ENCODE results near the gene COG2. TPM values are rescaled to one million over a fixed set of nuclear protein-coding genes. Genes with fewer than 3 reads are reported as not detected.
"Not testable (repeated sequence)": the region's sequence is repeated elsewhere in the genome, so short reads cannot be mapped to it uniquely, and the experiment has no call there.

COG2 gene, protein sequence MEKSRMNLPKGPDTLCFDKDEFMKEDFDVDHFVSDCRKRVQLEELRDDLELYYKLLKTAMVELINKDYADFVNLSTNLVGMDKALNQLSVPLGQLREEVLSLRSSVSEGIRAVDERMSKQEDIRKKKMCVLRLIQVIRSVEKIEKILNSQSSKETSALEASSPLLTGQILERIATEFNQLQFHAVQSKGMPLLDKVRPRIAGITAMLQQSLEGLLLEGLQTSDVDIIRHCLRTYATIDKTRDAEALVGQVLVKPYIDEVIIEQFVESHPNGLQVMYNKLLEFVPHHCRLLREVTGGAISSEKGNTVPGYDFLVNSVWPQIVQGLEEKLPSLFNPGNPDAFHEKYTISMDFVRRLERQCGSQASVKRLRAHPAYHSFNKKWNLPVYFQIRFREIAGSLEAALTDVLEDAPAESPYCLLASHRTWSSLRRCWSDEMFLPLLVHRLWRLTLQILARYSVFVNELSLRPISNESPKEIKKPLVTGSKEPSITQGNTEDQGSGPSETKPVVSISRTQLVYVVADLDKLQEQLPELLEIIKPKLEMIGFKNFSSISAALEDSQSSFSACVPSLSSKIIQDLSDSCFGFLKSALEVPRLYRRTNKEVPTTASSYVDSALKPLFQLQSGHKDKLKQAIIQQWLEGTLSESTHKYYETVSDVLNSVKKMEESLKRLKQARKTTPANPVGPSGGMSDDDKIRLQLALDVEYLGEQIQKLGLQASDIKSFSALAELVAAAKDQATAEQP
- 10 to 100 TPM; 27.1 to 27.3 TPM for total RNA-seq

DNA sequence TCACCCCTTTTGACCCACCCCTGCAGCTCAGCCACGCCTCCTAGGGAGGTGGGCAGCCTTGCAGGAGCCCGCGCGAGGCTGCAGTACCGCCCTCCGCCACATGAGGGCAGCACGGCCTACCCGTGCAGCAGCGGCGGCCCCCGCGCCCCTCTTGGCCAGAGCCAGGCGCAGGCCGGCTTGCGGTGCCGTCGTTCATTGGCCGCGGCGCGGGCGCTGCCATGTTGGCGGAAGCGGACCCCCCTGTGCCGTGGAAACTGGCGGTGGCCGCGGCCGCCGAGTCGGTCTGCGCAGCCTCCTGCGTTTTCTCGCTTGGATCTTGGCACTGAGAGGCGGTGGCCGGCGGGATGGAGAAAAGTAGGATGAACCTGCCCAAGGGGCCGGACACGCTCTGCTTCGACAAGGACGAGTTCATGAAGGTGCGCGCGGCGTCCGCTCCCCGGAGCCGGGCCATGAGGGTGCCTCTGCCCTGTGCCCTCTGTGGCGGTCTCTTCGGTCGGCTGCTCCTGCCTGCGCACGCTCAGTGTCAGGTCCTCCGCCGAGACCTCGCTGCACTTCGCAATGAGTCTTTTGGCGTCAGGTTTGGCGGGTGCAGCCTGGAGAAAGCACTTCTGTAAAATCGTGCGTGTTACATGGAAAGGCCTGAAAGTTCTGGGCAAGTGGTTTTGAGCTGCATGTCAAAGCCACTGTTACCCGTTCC lies at the start of gene COG2:
Gene COG2 (plus strand): TSS at position 219 of the 697 bp plus-strand sequence. CDS start 126 bp downstream, at position 345.
- Mint-ChIP-seq H3K27me3 (peaks cover 9% of the 10 kb centered on the region), H3K36me3 (ENCODE audit: low read depth) (peaks cover 2% of the 10 kb centered on the region), H3K9me3 (no peaks in the 10 kb centered on the region), H3K4me3 (peak within 1 kb of the TSS; percentile 96), H3K27ac (peak within 1 kb of the TSS; percentile 95), H3K4me1 (peaks cover 39% of the 10 kb centered on the region)
- ChIA-PET POLR2A (no interaction called here), CTCF (interaction anchor here (0.6 to 1.7 kb wide), 11 partner anchors 9 to 693 kb away, joined by 3 to 6 read pairs (median 3); no protein-coding TSS in a partner anchor)
- DNase-seq: peak; percentile 92

DNA sequence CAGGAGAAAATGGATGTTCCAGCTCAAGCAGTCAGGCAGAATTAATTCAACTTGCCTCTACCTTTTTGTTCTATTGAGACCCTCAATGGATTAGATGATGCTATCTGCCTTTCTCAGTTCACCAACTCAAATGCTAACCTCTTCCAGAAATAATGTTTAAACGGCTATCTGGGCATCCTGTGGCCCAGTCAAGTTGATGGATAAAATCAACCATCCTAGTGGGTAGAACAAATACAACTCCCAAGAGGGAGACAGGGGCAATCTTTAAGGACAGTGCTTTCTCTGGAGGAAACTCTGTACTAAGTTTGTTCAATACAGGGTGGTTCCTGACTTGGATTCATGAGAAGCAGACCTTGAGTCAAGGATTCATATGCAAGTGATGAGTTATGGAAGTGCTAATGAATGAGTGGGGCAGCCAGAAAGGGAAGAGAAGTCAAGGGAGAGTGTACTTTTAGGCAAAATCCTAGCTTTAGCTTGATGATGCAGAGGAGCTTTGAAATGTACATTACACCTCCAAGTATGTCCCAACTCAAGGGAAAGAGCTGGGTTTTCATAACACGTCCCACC lies 49.4 kb upstream of the COG2 start:
- ChIA-PET CTCF (no interaction called here), POLR2A (no interaction called here)
- Mint-ChIP-seq H3K36me3 (ENCODE audit: low read depth) (no peaks in the 10 kb centered on the region), H3K4me3 (no peak overlapping the region), H3K27me3 (peaks cover 18% of the 10 kb centered on the region), H3K9me3 (peaks cover 2% of the 10 kb centered on the region), H3K27ac (no peak overlapping the region), H3K4me1 (no peaks in the 10 kb centered on the region)
- no peak for DNase-seq

DNA sequence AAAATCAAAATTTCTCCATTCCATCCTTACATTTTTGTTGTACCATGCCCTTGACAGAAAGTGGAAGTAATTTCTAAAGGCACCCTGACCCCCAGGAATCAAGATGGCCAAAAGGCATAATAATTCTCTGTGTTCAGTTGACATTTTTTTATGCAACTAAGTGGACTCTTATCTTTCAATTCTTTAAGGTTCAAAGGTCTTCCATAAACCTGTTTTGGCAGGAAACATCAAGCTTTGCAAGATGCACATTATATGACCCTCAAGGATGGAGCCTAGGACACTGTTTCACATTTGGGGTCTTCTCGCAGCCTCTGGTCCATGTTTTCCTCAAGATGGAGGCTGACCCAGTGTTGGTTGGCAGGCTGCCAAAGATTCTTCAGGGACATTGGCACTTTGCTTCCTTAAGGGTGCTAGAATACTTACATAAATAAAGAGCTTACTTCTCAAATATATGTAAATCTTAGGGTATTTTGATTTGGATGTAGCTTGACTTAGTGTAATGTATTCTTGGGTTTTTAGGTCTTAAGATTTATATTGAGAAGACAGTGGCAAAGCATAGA lies 48.0 kb upstream of the COG2 start:
- DNase-seq: no peak
- Mint-ChIP-seq H3K4me3 (no peak overlapping the region), H3K4me1 (no peaks in the 10 kb centered on the region), H3K27ac (no peak overlapping the region), H3K36me3 (ENCODE audit: low read depth) (no peaks in the 10 kb centered on the region), H3K27me3 (peaks cover 22% of the 10 kb centered on the region), H3K9me3 (peaks cover 2% of the 10 kb centered on the region)
- CTCF ChIA-PET: no interaction called here
- POLR2A ChIA-PET: no interaction called here

DNA sequence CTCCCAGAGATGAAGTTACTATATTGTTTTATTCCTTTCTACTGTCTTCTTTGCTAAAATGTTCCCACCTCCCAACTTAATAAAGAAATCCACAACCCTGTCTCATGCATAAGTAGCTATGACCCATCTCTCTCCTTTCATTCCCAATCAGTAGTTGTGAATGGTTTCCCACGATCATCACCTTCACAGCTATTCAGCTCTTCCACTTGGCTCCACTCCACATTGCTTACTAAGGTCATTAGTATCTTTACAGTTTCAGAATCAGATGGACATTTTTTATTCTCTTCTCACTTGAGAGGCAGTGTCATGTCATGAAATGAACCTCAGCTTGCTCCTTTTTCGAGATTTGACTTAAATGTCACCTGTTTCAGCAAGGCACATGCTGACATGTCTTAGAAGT lies 47.1 kb upstream of the COG2 start:
- Mint-ChIP-seq H3K9me3 (peaks cover 2% of the 10 kb centered on the region), H3K27ac (no peak overlapping the region), H3K27me3 (peaks cover 29% of the 10 kb centered on the region), H3K4me1 (no peaks in the 10 kb centered on the region), H3K4me3 (no peak overlapping the region), H3K36me3 (ENCODE audit: low read depth) (no peaks in the 10 kb centered on the region)
- no peak for DNase-seq
- ChIA-PET POLR2A (no interaction called here), CTCF (no interaction called here)

DNA sequence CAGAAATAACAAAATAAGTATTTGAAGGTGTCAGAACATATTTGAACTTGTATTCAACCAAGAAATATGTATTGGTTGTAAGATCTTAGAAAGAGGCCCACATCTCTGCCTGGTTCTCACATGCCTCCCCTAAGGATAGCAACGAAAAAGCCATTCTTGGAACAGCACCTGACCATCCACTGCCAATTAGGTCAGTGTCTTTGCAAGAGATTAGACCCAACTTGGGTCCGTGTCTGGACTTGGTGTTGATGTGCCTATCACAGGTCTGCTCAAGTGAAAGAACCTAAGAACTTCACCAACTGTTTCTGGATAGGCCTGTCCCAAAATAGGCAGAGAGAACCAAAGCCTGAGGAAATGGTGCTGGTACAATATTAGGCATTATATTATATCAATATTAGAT lies 46.0 kb upstream of the COG2 start:
- Mint-ChIP-seq H3K9me3 (peaks cover 2% of the 10 kb centered on the region), H3K4me3 (no peak overlapping the region), H3K27me3 (peaks cover 29% of the 10 kb centered on the region), H3K27ac (no peak overlapping the region), H3K36me3 (ENCODE audit: low read depth) (no peaks in the 10 kb centered on the region), H3K4me1 (no peaks in the 10 kb centered on the region)
- ChIA-PET CTCF (no interaction called here), POLR2A (no interaction called here)
- no peak for DNase-seq

DNA sequence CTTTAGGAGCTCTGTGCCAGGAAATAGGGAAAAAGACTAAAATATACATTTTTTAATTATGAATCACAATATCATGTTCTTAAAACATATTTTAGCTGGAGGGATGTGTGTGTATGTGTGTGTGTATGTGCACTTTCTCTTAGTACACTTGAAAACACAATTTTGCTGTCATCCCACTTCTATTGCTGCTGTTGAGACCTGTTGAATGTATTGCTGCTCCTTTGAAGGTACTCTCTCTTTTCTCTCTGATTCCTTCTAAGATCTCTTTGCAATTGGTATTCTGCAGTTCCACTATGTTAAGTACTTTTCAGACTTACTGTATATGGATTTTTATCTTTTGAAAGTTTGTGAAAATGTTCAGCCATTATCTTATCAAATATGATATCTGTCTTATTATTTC lies 43.5 kb upstream of the COG2 start:
- Mint-ChIP-seq H3K9me3 (peaks cover 2% of the 10 kb centered on the region), H3K4me3 (no peak overlapping the region), H3K27me3 (peaks cover 24% of the 10 kb centered on the region), H3K4me1 (no peaks in the 10 kb centered on the region), H3K36me3 (ENCODE audit: low read depth) (no peaks in the 10 kb centered on the region), H3K27ac (no peak overlapping the region)
- DNase-seq: no peak
- CTCF ChIA-PET: interaction anchor here (1.0 kb wide), 1 partner anchor 43 kb away, joined by 3 read pairs; no protein-coding TSS in a partner anchor
- POLR2A ChIA-PET: no interaction called here

DNA sequence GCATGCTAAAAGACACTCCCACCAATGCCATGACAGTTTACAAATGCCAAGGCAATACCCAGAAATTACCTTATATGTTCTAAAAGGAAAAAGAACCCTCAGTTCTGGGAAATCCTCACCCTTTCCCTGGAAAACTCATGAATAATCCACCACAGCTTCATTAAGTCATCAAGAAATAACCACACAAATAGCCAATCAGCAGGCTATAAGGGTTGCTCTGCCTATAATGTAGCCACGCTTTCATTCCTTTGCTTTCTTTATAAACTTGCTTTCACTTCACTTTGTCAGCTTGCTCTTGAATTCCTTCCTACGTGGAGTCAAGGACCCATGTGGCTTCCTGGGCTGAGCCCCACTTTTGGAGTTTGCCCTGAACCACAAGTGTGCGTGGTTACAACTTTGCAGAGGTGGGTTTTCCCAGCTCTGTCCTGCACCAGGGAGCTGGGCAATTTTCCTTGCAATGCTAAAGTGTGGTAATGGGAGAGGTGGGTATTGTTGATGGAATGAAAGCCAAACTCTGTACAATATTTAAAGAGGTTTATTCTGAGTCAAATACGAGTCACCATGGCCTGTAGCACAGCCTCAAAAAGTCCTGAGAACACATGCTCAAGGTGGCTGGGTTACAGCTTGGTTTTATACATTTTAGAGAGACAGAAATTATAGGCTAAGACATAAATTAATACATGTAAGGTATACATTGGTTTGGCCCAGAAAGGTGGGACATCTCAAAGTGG lies 42.2 kb upstream of the COG2 start:
- no peak overlapping the region for H3K27ac Mint-ChIP-seq
- DNase-seq: no peak
- H3K4me3 Mint-ChIP-seq: no peak overlapping the region
- ChIA-PET POLR2A (no interaction called here), CTCF (interaction anchor here (1.0 to 2.1 kb wide), 2 partner anchors 11 to 42 kb away, joined by 3 to 6 read pairs; no protein-coding TSS in a partner anchor)
- H3K4me1 Mint-ChIP-seq: no peaks in the 10 kb centered on the region
- peaks cover 2% of the 10 kb centered on the region for H3K9me3 Mint-ChIP-seq
- H3K36me3 Mint-ChIP-seq (ENCODE audit: low read depth): no peaks in the 10 kb centered on the region
- H3K27me3 Mint-ChIP-seq: peaks cover 24% of the 10 kb centered on the region

DNA sequence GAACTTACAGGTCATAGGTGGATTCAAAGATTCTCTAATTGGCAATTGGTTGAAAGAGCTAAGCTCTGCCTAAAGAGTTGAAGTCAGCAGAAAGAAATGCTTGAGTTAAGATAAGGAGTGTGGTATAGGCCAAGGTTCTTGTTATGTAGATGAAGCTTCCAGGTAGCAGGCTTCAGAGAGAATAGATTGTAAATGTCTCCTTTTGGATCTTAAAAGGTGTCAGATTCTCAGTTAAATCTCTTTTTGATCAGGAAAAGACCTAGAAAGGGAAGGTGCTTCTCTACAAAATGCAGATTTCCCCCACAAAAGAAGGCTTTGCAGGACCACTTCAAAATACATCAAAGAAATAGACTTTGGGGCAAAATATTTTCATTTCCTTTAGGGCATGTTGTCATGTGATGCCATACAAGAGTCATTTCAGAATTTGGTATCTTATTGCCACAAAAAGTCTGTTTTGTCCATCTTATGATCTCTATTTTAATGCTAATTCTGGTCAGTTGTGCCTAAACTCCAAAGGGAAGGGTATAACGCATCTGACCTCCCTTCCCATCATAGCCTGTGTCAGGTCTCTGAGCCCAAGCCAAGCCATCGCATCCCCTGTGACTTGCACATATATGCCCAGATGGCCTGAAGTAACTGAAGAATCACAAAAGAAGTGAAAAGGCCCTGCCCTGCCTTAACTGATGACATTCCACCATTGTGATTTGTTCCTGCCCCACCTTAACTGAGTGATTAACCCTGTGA lies 41.5 kb upstream of the COG2 start:
- H3K27me3 Mint-ChIP-seq: peaks cover 22% of the 10 kb centered on the region
- H3K4me3 Mint-ChIP-seq; POLR2A ChIA-PET; H3K9me3 Mint-ChIP-seq; H3K4me1 Mint-ChIP-seq; H3K27ac Mint-ChIP-seq; DNase-seq; H3K36me3 Mint-ChIP-seq (ENCODE audit: low read depth): not testable (repeated sequence)
- CTCF ChIA-PET: interaction anchor here (2.1 kb wide), 1 partner anchor 10 kb away, joined by 6 read pairs; no protein-coding TSS in a partner anchor

DNA sequence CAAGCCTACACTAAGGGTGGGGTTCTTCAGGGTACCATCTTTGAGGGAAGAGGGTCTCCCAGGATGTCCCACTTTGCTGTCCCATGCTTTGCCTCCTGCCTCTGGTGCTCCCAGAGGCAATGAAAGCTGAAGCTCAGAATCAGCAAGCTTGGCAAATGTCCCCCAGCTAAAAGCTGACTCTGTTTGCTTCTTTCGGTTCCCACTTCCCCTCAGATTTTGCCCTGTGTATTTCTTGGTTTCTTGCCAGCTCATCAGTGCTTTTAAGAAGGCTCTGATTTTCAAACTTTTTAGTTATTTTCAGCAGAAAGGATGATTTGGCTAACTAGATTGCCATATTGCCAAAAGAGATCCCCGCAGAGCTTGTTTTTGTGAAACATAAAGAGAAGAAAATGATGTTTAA lies 33.1 kb upstream of the COG2 start:
- no peaks in the 10 kb centered on the region for H3K9me3 Mint-ChIP-seq
- H3K4me3 Mint-ChIP-seq: no peak overlapping the region
- CTCF ChIA-PET: no interaction called here

DNA sequence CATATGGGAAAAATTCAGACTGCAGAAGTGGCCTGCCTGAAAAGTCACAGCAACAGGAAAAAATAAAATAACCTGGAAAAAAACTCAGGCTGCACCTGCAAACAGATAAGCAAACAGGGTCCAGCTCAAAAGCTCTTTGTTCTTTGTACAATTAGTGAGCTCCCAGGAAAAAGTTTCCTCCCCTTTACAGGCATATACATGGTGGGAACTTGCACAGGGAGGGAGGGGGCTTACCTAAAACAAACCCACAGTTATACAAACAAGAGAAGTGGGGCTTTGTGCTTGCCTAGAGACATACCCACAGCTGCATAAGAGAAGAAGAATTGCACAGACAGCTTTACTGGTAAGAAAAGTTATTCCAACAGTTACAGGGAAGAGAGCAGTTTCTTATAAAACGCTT lies 31.7 kb upstream of the COG2 start:
- H3K9me3 Mint-ChIP-seq: no peaks in the 10 kb centered on the region
- no peak overlapping the region for H3K27ac Mint-ChIP-seq
- CTCF ChIA-PET: interaction anchor here (1.2 to 2.1 kb wide), 2 partner anchors 11 kb away, joined by 3 to 6 read pairs; no protein-coding TSS in a partner anchor
- H3K36me3 Mint-ChIP-seq (ENCODE audit: low read depth): no peaks in the 10 kb centered on the region
- DNase-seq: no peak
- POLR2A ChIA-PET: no interaction called here
- no peaks in the 10 kb centered on the region for H3K4me1 Mint-ChIP-seq
- H3K27me3 Mint-ChIP-seq: peaks cover 13% of the 10 kb centered on the region
- H3K4me3 Mint-ChIP-seq: no peak overlapping the region

More for the DNA sequence above, 33.1 kb upstream of the COG2 start:
- POLR2A ChIA-PET: no interaction called here
- peaks cover 13% of the 10 kb centered on the region for H3K27me3 Mint-ChIP-seq
- H3K27ac Mint-ChIP-seq: no peak overlapping the region
- H3K36me3 Mint-ChIP-seq (ENCODE audit: low read depth): no peaks in the 10 kb centered on the region
- H3K4me1 Mint-ChIP-seq: no peaks in the 10 kb centered on the region
- DNase-seq: no peak

DNA sequence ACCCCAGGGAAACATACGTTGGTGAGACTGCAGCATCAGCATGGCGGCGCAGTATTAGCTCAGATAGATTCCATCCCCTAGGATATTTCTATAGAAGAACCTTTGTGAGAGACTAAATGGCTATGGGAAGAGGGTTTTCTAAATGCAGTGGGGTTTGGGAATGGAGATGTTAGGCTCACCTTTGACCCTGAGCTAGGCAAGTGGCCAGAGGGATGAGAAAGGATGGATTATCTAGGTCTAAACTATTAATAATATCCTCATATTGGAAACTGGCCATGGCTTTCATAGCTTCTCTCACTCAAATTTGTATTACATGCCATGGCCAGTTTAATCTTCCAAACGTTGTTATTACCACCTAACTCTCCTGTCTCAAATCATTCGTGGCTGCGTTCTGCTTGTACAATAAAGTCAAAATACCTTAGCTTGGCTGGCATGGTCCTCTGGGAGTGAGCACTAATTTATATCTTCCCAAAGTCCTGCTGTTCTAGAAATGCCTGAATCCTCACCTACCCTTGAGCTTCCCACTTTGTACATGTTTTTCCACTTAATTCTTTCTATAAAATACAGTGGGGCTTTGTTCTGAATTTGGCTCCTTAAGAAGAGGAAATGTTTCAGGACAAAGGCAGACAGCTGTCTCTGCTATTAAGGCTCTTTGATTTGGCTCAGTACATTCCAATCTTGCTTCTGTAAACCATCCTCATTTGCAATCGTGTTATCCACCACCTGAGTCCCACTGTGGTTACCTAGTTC lies 31.0 kb upstream of the COG2 start:
- Mint-ChIP-seq H3K27me3 (peaks cover 18% of the 10 kb centered on the region), H3K4me1 (no peaks in the 10 kb centered on the region), H3K4me3 (no peak overlapping the region), H3K27ac (no peak overlapping the region), H3K9me3 (no peaks in the 10 kb centered on the region), H3K36me3 (ENCODE audit: low read depth) (no peaks in the 10 kb centered on the region)
- no peak for DNase-seq
- ChIA-PET CTCF (interaction anchor here (1.2 to 2.1 kb wide), 2 partner anchors 11 kb away, joined by 3 to 6 read pairs; no protein-coding TSS in a partner anchor), POLR2A (no interaction called here)
